ENCODE measurements around the gene SLC46A1.
"Not testable (repeated sequence)": the region's sequence is repeated elsewhere in the genome, so short reads cannot be mapped to it uniquely, and the experiment has no call there.

SLC46A1 gene

GRCh38 chr17:28405632-28406472 is at the start of gene SLC46A1:
TSS of gene SLC46A1 (minus strand) at chr17:28406212. CDS start at chr17:28406114, 98 bp downstream.
- DNase-seq (ENCODE audit: low read depth) = peak; percentile 65

- DNase-seq (ENCODE audit: low read depth) = no peak
Measured at GRCh38 chr17:28449859-28450258, 43.8 kb upstream of the SLC46A1 start.

DNA sequence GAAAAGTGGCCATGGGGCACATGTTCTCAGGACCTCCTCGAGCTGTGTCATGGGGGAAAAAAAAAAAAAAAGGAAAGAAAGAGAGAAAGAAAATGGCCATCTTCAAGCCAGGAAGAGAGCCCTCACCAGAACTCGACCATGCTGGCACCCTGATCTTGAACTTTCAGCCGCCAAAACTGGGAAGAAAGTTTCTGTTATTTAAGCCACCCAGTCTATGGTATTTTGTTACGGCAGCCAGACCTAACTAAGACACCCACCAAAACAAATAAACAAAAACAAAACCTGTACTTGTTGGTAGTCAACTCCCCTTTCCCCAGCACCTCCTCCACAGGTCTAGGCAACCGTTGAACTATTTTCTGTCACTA is 41.4 kb upstream of the SLC46A1 start:
- no peak for DNase-seq (ENCODE audit: low read depth)

DNA sequence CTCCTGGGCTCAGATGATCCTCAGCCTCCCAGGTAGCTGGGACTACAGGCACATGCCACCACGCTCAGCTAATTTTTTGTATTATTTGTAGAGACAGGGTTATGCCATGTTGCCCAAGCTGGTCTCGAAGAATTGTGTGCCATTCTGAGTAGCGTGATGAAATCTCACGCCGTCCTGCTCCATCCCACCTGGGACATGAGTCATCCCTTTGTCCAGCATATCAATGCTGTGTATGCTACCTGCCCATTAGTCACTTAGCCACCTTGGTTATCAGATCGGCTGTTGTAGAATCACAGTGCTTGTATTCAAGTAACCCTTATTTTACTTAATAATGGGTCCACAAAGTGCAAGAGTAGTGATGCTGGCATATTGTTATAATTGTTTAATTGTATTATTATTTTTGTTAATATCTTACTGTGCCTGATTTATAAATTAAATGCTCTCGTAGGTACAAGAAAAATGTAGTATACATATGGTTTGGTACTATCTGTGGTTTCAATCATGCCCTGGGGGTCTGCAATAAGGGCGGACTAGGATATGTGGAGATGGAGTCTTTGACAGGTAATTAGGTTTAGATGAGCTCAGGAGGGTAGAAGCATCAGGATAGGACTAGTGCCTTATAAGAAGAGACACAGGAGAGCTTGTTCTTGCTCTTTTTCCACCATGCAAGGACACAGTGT is 40.8 kb upstream of the SLC46A1 start:
- no peak for DNase-seq (ENCODE audit: low read depth)

- DNase-seq (ENCODE audit: low read depth) = no peak
Measured at GRCh38 chr17:28443901-28444638, 38.1 kb upstream of the SLC46A1 start.

GRCh38 chr17:28434326-28434725 is 28.3 kb upstream of the SLC46A1 start:
- not testable (repeated sequence) for DNase-seq (ENCODE audit: low read depth)

- DNase-seq (ENCODE audit: low read depth) = no peak
Measured at GRCh38 chr17:28433721-28434120, 27.7 kb upstream of the SLC46A1 start.

DNA sequence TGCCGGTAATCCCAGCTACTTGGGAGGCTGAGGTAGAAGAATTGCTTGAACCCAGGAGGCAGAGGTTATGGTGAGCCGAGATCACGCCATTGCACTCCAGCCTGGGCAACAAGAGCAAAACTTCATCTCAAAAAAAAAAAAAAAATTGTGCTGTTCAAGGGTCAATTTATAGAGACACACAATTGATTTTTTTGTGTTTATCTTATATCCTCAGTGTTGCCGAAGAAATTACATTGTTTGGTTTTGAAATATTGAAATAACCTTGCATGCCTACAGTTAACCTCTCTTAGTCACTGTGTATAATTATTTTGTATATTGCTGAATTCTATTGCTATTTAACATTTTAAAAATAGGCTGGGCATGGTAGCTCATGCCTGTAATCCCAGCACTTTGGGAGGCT is 22.0 kb upstream of the SLC46A1 start:
- DNase-seq (ENCODE audit: low read depth) = not testable (repeated sequence)

GRCh38 chr17:28427371-28427770 is 21.4 kb upstream of the SLC46A1 start:
- DNase-seq (ENCODE audit: low read depth) = no peak

- no peak for DNase-seq (ENCODE audit: low read depth)
Measured at GRCh38 chr17:28426081-28426519, 20.1 kb upstream of the SLC46A1 start.

GRCh38 chr17:28425206-28425605 is 19.2 kb upstream of the SLC46A1 start:
- no peak for DNase-seq (ENCODE audit: low read depth)

GRCh38 chr17:28421787-28422305 is 15.8 kb upstream of the SLC46A1 start:
- DNase-seq (ENCODE audit: low read depth) = no peak

- peak; percentile 19 for DNase-seq (ENCODE audit: low read depth)
Measured at GRCh38 chr17:28416703-28417311, 10.8 kb upstream of the SLC46A1 start.

GRCh38 chr17:28415886-28416285 is 9.9 kb upstream of the SLC46A1 start:
- DNase-seq (ENCODE audit: low read depth) = no peak

DNA sequence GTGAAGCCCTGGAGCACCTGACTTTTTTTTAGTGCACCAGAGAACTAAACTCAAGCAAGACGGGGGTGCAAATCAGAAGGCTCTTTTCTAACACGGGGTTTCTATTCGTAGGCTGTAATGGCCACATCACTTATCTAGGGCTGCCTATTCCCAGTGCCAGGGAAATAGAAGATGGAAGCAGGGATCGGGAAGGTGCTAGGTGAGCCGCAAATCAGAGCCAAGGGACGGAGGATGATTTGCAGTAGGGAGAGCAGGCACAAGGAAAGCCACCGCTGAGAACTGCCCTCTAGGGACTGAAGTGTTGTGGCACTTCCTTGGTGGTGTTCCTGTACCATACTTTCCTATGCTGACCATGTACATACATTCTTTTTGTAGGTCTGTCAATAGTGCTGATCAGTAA is 7.8 kb upstream of the SLC46A1 start:
- no peak for DNase-seq (ENCODE audit: low read depth)

DNA sequence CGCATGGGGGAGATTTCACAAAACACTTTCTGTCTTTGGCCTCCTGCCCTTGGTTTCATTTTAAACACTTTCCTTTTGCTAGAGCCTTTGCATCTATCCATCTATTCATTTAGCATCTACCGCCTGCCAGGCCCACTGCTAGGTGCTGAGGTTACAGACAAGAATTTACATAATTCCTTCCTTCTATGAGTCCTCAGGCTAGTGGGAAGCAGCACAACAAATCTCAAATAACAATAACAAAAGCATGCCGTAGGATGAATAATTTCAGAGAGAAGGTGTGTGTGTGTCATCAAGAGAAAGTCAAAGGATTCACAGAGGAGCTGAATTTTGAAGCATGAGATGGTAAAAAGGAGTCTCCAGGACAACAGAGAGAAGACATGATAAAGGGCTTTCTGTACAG is 6.1 kb upstream of the SLC46A1 start:
- DNase-seq (ENCODE audit: low read depth) = no peak

GRCh38 chr17:28407974-28408306 is 1.9 kb upstream of the SLC46A1 start:
- DNase-seq (ENCODE audit: low read depth) = no peak

DNA sequence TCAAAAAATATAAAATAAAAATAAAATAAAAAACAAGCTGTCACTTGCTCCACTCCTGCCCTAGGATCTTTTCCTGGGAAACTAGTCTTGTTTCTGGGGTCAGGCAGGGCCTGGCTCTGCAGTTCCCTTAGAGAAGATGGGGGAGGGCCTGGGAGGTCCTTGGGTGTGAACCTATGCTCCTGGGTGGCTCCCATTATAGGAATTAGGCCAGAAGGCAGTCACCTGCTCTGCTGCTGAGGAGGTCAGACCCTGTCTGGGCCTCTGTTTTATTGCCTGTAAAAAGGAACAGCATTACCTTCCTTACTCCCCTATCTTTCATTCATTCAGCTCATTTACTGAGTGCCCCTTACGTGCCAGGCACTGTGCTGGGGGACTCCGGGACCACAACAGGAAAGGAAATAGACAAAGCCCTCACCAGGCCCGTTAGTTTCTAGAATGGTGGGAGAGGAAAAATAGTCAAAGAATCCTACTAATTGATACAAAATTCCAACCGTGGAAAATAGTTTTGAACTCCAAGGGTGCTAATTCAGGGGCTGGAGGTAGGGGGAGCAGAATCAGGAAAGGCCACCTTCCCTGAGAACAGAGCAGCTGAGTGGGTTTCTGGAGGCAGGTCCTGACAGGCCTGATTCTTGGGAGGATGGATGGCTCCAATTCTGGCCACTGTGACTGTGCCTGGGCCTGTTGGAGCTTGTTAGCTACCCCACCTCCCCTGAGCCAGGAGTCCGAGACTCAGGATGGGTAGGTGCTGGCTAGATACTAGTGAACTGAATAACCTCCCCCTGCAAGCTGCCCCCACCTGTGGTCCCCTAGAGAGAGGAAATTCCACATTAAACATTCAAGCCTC is 1.3 kb upstream of the SLC46A1 start:
- no peak for DNase-seq (ENCODE audit: low read depth)

DNA sequence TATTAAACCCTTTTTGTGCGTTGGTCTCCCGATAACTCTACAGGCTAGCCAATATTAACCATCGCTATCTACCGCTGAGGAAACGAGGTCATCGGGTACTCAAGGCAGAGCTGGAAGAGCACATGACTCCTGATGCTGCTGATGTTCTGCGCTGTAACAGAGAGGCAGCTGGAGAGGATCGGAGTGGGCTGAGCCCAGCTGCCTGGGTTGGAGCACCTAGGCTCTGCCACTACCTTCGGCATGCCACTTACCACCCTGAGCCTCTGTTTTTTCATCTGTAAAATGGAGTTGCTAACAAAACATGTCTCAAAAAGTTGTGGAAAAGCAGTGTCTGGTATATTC is 432 bp upstream of the SLC46A1 start:
- DNase-seq (ENCODE audit: low read depth) = no peak

- no peak for DNase-seq (ENCODE audit: low read depth)
Measured at GRCh38 chr17:28404812-28405570, 1.0 kb downstream of the SLC46A1 start.

- no peak for DNase-seq (ENCODE audit: low read depth)
Measured at GRCh38 chr17:28404461-28404811, 1.6 kb downstream of the SLC46A1 start.

Measured in stimulated activated CD8-positive, alpha-beta memory T cell treated with anti-CD3 and anti-CD28 coated beads, Interleukin-4, amount 100 ng/mL, for 24 hours (primary cell).